Measurements from ENCODE around the gene AREG. TPM values are rescaled to one million over a fixed set of nuclear protein-coding genes. Genes with fewer than 3 reads are reported as not detected.

Gene AREG
- total RNA-seq, 2 donors from 2014 or later: 4.8 to 7.5 TPM

GRCh38 chr4:74456056-74456744 is 11.3 kb downstream of the AREG start:
- no peaks in the 10 kb centered on the region for H3K4me1 Mint-ChIP-seq (ENCODE audit: low read depth)
- ATAC-seq (replicated peaks in 1 of 2) (no peak), DNase-seq (no peak)
- H3K36me3 Mint-ChIP-seq (ENCODE audit: insufficient read depth in 2 of 2): peaks cover 4 to 5% of the 10 kb centered on the region in 2 donors
- no peak overlapping the region for H3K4me3 Mint-ChIP-seq
- H3K27me3 Mint-ChIP-seq (ENCODE audit: low read depth): peaks cover 12% of the 10 kb centered on the region
- H3K27ac Mint-ChIP-seq: no peak overlapping the region
- peaks cover 3 to 6% of the 10 kb centered on the region in 2 donors for H3K9me3 Mint-ChIP-seq

DNA sequence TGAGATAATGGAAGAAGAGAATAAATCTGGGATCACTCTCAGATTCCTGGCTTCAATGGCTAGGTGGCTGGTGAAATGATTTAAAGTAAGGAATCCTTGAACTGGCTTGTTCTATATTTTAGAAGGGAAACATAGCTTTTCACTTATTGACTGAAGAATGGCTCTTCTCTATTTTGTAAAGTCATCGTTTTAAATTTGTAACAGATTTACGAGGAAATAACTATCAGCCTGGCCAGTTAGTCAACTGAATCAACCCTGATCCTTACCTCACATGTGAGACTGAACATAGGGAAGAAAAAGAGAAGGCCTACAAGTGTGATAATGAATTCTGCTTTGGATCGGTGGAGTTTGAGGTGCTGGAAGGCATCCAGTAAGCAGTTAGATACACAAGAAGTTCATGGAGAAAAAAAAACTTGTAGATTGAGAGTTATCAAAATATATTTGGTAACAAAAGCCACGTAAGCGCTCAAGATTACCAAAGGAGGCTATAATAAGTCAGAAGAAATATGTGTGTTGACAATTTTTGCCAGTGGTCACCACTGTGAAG is 12.0 kb downstream of the AREG start:
- no peaks in the 10 kb centered on the region for H3K4me1 Mint-ChIP-seq (ENCODE audit: low read depth)
- H3K27me3 Mint-ChIP-seq (ENCODE audit: low read depth): peaks cover 12% of the 10 kb centered on the region
- peaks cover 3 to 6% of the 10 kb centered on the region in 2 donors for H3K9me3 Mint-ChIP-seq
- no peak for DNase-seq
- peaks cover 4 to 5% of the 10 kb centered on the region in 2 donors for H3K36me3 Mint-ChIP-seq (ENCODE audit: insufficient read depth in 2 of 2)
- ATAC-seq (replicated peaks in 1 of 2): no peak
- no peak overlapping the region for H3K4me3 Mint-ChIP-seq
- H3K27ac Mint-ChIP-seq: no peak overlapping the region

DNA sequence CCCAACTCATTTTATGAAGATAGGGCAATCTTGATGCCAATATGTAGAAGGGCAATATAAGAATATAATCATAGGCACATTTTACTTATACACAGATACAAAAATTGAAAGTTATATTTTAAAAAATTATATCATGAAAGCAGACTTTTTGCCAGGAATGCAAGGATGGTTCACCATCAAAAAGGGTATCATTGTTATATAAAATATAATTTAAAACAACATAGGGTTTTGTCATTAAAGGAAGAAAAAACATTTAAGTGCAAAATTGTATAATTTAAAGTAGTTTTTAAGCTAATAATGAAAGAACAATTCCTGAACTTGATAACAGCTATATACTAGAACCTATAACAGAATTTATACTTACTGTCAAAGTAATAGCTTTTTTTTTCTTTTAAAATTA is 15.9 kb downstream of the AREG start:
- ATAC-seq (replicated peaks in 1 of 2) (no peak), DNase-seq (no peak)
- no peak overlapping the region for H3K27ac Mint-ChIP-seq
- peaks cover 4 to 6% of the 10 kb centered on the region in 2 donors for H3K9me3 Mint-ChIP-seq
- no peak overlapping the region for H3K4me3 Mint-ChIP-seq
- H3K4me1 Mint-ChIP-seq (ENCODE audit: low read depth): no peaks in the 10 kb centered on the region
- peaks cover 18% of the 10 kb centered on the region for H3K27me3 Mint-ChIP-seq (ENCODE audit: low read depth)
- peaks cover 0 to 1% of the 10 kb centered on the region in 2 donors for H3K36me3 Mint-ChIP-seq (ENCODE audit: insufficient read depth in 2 of 2)

DNA sequence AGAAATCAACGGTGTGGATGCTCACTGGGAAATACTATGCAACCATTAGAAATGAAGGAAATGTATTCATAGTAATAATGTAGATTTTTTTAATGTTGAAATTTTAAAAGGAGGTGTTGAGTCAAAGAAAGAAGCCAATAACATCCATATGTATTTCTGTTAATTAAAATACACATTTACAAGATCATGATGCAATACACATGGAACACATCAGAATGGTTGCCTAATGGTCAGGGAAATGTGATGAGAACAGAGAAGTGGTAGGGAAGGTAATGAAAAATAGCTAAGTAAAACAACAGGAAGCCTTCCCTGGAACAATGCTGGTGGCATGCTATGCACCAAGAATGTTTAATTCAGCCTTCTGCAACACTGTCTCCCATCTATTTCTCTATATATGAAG is 18.2 kb downstream of the AREG start:
- H3K4me3 Mint-ChIP-seq: no peak overlapping the region
- peaks cover 4 to 6% of the 10 kb centered on the region in 2 donors for H3K9me3 Mint-ChIP-seq
- H3K27ac Mint-ChIP-seq: no peak overlapping the region

GRCh38 chr4:74464291-74464690 is 19.4 kb downstream of the AREG start:
- H3K27me3 Mint-ChIP-seq (ENCODE audit: low read depth): peaks cover 14% of the 10 kb centered on the region
- no peak overlapping the region for H3K4me3 Mint-ChIP-seq
- no peaks in the 10 kb centered on the region for H3K4me1 Mint-ChIP-seq (ENCODE audit: low read depth)
- no peak for ATAC-seq (replicated peaks in 1 of 2)
- DNase-seq: no peak
- H3K9me3 Mint-ChIP-seq: peaks cover 1 to 6% of the 10 kb centered on the region in 2 donors
- no peak overlapping the region for H3K27ac Mint-ChIP-seq
- peaks cover 0 to 1% of the 10 kb centered on the region in 2 donors for H3K36me3 Mint-ChIP-seq (ENCODE audit: insufficient read depth in 2 of 2)

More for the DNA sequence above, 18.2 kb downstream of the AREG start:
- H3K36me3 Mint-ChIP-seq (ENCODE audit: insufficient read depth in 2 of 2): peaks cover 0 to 1% of the 10 kb centered on the region in 2 donors
- H3K27me3 Mint-ChIP-seq (ENCODE audit: low read depth): peaks cover 18% of the 10 kb centered on the region
- no peak for ATAC-seq (replicated peaks in 1 of 2)
- no peak for DNase-seq
- no peaks in the 10 kb centered on the region for H3K4me1 Mint-ChIP-seq (ENCODE audit: low read depth)

DNA sequence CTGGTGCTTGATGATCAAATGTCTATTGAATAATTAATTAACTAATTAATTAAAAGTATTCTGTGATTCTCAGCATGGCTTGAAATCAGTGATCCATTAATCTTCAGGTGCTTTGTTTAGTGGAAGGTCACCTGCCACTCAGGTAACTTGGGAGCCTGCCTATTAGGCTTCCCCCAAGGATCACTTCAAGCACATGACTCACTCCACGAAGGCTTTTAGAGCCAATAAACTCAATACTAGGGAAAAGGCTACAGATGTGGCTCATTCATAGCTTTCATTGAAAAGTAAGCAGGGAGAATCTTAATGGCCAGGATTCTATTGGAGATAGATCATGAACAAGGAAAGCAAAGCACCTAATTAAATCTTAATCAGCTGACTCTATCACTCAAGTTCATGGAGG is 21.3 kb downstream of the AREG start:
- peaks cover 0 to 1% of the 10 kb centered on the region in 2 donors for H3K9me3 Mint-ChIP-seq
- no peak overlapping the region for H3K27ac Mint-ChIP-seq
- DNase-seq (no peak), ATAC-seq (replicated peaks in 1 of 2) (no peak)
- no peak overlapping the region for H3K4me3 Mint-ChIP-seq
- H3K27me3 Mint-ChIP-seq (ENCODE audit: low read depth): peaks cover 7% of the 10 kb centered on the region
- H3K4me1 Mint-ChIP-seq (ENCODE audit: low read depth): no peaks in the 10 kb centered on the region
- H3K36me3 Mint-ChIP-seq (ENCODE audit: insufficient read depth in 2 of 2): no peaks in the 10 kb centered on the region

DNA sequence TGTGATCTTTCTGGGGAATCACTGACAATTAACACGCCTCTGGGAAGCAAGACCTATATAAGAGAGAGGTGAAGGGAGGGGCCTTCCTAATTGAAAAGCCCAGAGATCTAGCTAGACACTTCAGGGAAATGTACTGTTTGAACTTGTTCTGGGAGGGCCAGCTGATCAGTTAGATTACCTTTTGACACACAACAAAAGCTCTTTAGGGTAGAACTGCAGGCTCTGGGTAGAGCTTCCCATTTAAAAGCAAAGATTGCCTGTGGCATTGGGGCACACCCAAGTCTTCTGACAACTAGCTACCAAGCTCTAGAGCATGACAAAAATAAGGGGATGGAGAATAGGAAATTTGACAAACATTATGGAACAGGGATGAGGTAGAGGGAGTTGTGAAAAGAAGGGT is 26.3 kb downstream of the AREG start:
- Mint-ChIP-seq H3K27me3 (ENCODE audit: low read depth) (peaks cover 19% of the 10 kb centered on the region), H3K4me3 (no peak overlapping the region), H3K9me3 (no peaks in the 10 kb centered on the region), H3K36me3 (ENCODE audit: insufficient read depth in 2 of 2) (no peaks in the 10 kb centered on the region), H3K4me1 (ENCODE audit: low read depth) (no peaks in the 10 kb centered on the region), H3K27ac (no peak overlapping the region)
- DNase-seq (no peak), ATAC-seq (replicated peaks in 1 of 2) (no peak)

GRCh38 chr4:74473155-74473811 is 28.3 kb downstream of the AREG start:
- no peaks in the 10 kb centered on the region for H3K4me1 Mint-ChIP-seq (ENCODE audit: low read depth)
- no peak overlapping the region for H3K4me3 Mint-ChIP-seq
- ATAC-seq (replicated peaks in 1 of 2): no peak
- H3K36me3 Mint-ChIP-seq (ENCODE audit: insufficient read depth in 2 of 2): no peaks in the 10 kb centered on the region
- no peak for DNase-seq
- H3K27ac Mint-ChIP-seq: no peak overlapping the region
- peaks cover 19% of the 10 kb centered on the region for H3K27me3 Mint-ChIP-seq (ENCODE audit: low read depth)
- no peaks in the 10 kb centered on the region for H3K9me3 Mint-ChIP-seq

- ATAC-seq (replicated peaks in 1 of 2): no peak
- no peak overlapping the region for H3K4me3 Mint-ChIP-seq
- no peaks in the 10 kb centered on the region for H3K4me1 Mint-ChIP-seq (ENCODE audit: low read depth)
- DNase-seq: no peak
- no peaks in the 10 kb centered on the region for H3K36me3 Mint-ChIP-seq (ENCODE audit: insufficient read depth in 2 of 2)
- H3K27me3 Mint-ChIP-seq (ENCODE audit: low read depth): peaks cover 19% of the 10 kb centered on the region
- no peak overlapping the region for H3K27ac Mint-ChIP-seq
- no peaks in the 10 kb centered on the region for H3K9me3 Mint-ChIP-seq
Measured at GRCh38 chr4:74474345-74475090, 29.6 kb downstream of the AREG start.

- Mint-ChIP-seq H3K36me3 (ENCODE audit: insufficient read depth in 2 of 2) (no peaks in the 10 kb centered on the region), H3K4me3 (no peak overlapping the region), H3K27me3 (ENCODE audit: low read depth) (peaks cover 19% of the 10 kb centered on the region), H3K4me1 (ENCODE audit: low read depth) (no peaks in the 10 kb centered on the region), H3K9me3 (no peaks in the 10 kb centered on the region), H3K27ac (no peak overlapping the region)
- DNase-seq: no peak
- ATAC-seq (replicated peaks in 1 of 2): no peak
Measured at GRCh38 chr4:74475091-74475800, 30.3 kb downstream of the AREG start.

DNA sequence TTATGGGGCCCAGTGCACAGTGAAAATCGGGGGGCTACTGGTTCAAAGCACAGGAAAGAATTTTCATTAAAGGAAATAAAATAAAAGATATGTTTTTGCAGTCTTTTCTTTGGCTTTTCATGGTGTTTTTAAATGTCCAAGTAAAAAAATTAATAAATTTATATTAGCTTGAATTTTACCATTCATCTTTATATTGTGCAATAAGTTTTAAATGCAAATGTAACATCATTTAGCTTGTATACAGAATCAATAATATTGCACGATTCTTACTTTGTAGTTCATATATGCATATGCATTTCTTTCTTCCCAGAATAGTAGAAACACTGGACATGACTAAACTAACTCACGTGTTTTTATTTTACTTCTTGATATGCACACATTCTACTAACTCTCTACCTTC is 31.0 kb downstream of the AREG start:
- H3K27me3 Mint-ChIP-seq (ENCODE audit: low read depth): peaks cover 19% of the 10 kb centered on the region
- H3K9me3 Mint-ChIP-seq: no peaks in the 10 kb centered on the region
- H3K4me1 Mint-ChIP-seq (ENCODE audit: low read depth): no peaks in the 10 kb centered on the region
- H3K36me3 Mint-ChIP-seq (ENCODE audit: insufficient read depth in 2 of 2): no peaks in the 10 kb centered on the region
- no peak overlapping the region for H3K4me3 Mint-ChIP-seq
- H3K27ac Mint-ChIP-seq: no peak overlapping the region
- ATAC-seq (replicated peaks in 1 of 2) (no peak), DNase-seq (no peak)

DNA sequence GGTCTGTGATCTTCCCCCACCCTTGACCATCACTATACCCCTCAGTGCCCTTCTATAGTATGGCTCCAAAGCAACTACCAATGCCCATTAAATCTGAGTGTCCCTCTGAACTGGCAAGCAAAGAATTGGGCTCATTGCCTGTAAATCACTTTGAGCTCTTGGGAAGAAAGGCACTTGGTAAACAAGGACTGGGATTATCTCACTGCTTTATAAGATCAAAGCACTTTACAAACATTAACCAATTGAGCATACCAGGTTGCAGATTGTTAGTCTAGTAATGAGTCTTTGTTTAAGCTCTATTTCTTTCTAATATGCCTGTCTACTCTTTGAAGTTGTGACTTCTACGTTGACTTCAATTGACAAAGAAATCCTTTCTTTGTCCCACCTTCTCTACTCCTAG is 34.1 kb downstream of the AREG start:
- H3K4me3 Mint-ChIP-seq: no peak overlapping the region
- no peaks in the 10 kb centered on the region for H3K9me3 Mint-ChIP-seq
- no peak for ATAC-seq (replicated peaks in 1 of 2)
- peaks cover 15% of the 10 kb centered on the region for H3K27me3 Mint-ChIP-seq (ENCODE audit: low read depth)
- no peak for DNase-seq
- no peak overlapping the region for H3K27ac Mint-ChIP-seq
- no peaks in the 10 kb centered on the region for H3K4me1 Mint-ChIP-seq (ENCODE audit: low read depth)
- H3K36me3 Mint-ChIP-seq (ENCODE audit: insufficient read depth in 2 of 2): no peaks in the 10 kb centered on the region

- Mint-ChIP-seq H3K9me3 (no peaks in the 10 kb centered on the region), H3K4me3 (no peak overlapping the region), H3K4me1 (ENCODE audit: low read depth) (no peaks in the 10 kb centered on the region), H3K27me3 (ENCODE audit: low read depth) (peaks cover 2% of the 10 kb centered on the region), H3K27ac (no peak overlapping the region), H3K36me3 (ENCODE audit: insufficient read depth in 2 of 2) (no peaks in the 10 kb centered on the region)
- DNase-seq: no peak
- no peak for ATAC-seq (replicated peaks in 1 of 2)
Measured at GRCh38 chr4:74480267-74480666, 35.3 kb downstream of the AREG start.

Data from activated T-cell treated with anti-CD3 and anti-CD28 coated beads, Interleukin-2, amount 50 U/mL, for 72 hours (primary cell).